ENCODE results near the gene COLGALT1.
"Not testable (repeated sequence)": the region's sequence is repeated elsewhere in the genome, so short reads cannot be mapped to it uniquely, and the experiment has no call there.

Gene COLGALT1

GRCh38 chr19:17544418-17544817 is 11.0 kb upstream of the COLGALT1 start:
- no peak overlapping the region for H3K4me3 ChIP-seq (ENCODE audit: low read length in 2 of 2)
- H3K27ac ChIP-seq (ENCODE audit: low read length): no peak overlapping the region
- no peak overlapping the region for H3K9ac ChIP-seq (ENCODE audit: low read length in 2 of 2)
- peaks cover 0 to 3% of the 10 kb centered on the region in 2 donors for H3K9me3 ChIP-seq (ENCODE audit: control insufficient read depth in 2 of 2, low read length in 2 of 2)
- H3K27me3 ChIP-seq (ENCODE audit: control insufficient read depth in 1 of 2, insufficient read depth in 2 of 2, low read length in 2 of 2): no peaks in the 10 kb centered on the region
- H3K4me1 ChIP-seq (ENCODE audit: control insufficient read depth, insufficient read depth, low read length): peaks cover 2% of the 10 kb centered on the region
- H3K36me3 ChIP-seq (ENCODE audit: control insufficient read depth in 2 of 2, insufficient read depth in 2 of 2, low read length in 2 of 2): no peaks in the 10 kb centered on the region

GRCh38 chr19:17548145-17548544 is 7.3 kb upstream of the COLGALT1 start:
- Histone ChIP-seq H3K9me3 (ENCODE audit: control insufficient read depth in 2 of 2, low read length in 2 of 2) (no peaks in the 10 kb centered on the region), H3K27me3 (ENCODE audit: control insufficient read depth in 1 of 2, insufficient read depth in 2 of 2, low read length in 2 of 2) (no peaks in the 10 kb centered on the region), H3K9ac (ENCODE audit: low read length in 2 of 2) (no peak overlapping the region), H3K4me3 (ENCODE audit: low read length in 2 of 2) (no peak overlapping the region), H3K4me1 (ENCODE audit: control insufficient read depth, insufficient read depth, low read length) (no peaks in the 10 kb centered on the region), H3K36me3 (ENCODE audit: control insufficient read depth in 2 of 2, insufficient read depth in 2 of 2, low read length in 2 of 2) (no peaks in the 10 kb centered on the region), H3K27ac (ENCODE audit: low read length) (no peak overlapping the region)

- no peaks in the 10 kb centered on the region for H3K36me3 ChIP-seq (ENCODE audit: control insufficient read depth in 2 of 2, insufficient read depth in 2 of 2, low read length in 2 of 2)
- no peaks in the 10 kb centered on the region for H3K9me3 ChIP-seq (ENCODE audit: control insufficient read depth in 2 of 2, low read length in 2 of 2)
- no peak overlapping the region for H3K27ac ChIP-seq (ENCODE audit: low read length)
- no peak overlapping the region for H3K4me3 ChIP-seq (ENCODE audit: low read length in 2 of 2)
- no peaks in the 10 kb centered on the region for H3K4me1 ChIP-seq (ENCODE audit: control insufficient read depth, insufficient read depth, low read length)
- H3K9ac ChIP-seq (ENCODE audit: low read length in 2 of 2): no peak overlapping the region
- H3K27me3 ChIP-seq (ENCODE audit: control insufficient read depth in 1 of 2, insufficient read depth in 2 of 2, low read length in 2 of 2): no peaks in the 10 kb centered on the region
Observed at GRCh38 chr19:17549085-17549740, 6.2 kb upstream of the COLGALT1 start.

GRCh38 chr19:17550076-17550667 is 5.3 kb upstream of the COLGALT1 start:
- Histone ChIP-seq H3K27ac (ENCODE audit: low read length) (no peak overlapping the region), H3K9ac (ENCODE audit: low read length in 2 of 2) (no peak overlapping the region), H3K4me1 (ENCODE audit: control insufficient read depth, insufficient read depth, low read length) (peaks cover 5% of the 10 kb centered on the region), H3K9me3 (ENCODE audit: control insufficient read depth in 2 of 2, low read length in 2 of 2) (no peaks in the 10 kb centered on the region), H3K4me3 (ENCODE audit: low read length in 2 of 2) (no peak overlapping the region), H3K27me3 (ENCODE audit: control insufficient read depth in 1 of 2, insufficient read depth in 2 of 2, low read length in 2 of 2) (no peaks in the 10 kb centered on the region), H3K36me3 (ENCODE audit: control insufficient read depth in 2 of 2, insufficient read depth in 2 of 2, low read length in 2 of 2) (no peaks in the 10 kb centered on the region)

GRCh38 chr19:17552735-17553134 is 2.7 kb upstream of the COLGALT1 start:
- H3K27ac ChIP-seq (ENCODE audit: low read length); H3K36me3 ChIP-seq (ENCODE audit: control insufficient read depth in 2 of 2, insufficient read depth in 2 of 2, low read length in 2 of 2); H3K4me3 ChIP-seq (ENCODE audit: low read length in 2 of 2): not testable (repeated sequence)

GRCh38 chr19:17553256-17553655 is 2.2 kb upstream of the COLGALT1 start:
- Histone ChIP-seq H3K9ac (ENCODE audit: low read length in 2 of 2) (no peak overlapping the region), H3K27ac (ENCODE audit: low read length) (no peak overlapping the region), H3K4me1 (ENCODE audit: control insufficient read depth, insufficient read depth, low read length) (peaks cover 19% of the 10 kb centered on the region), H3K4me3 (ENCODE audit: low read length in 2 of 2) (no peak overlapping the region), H3K36me3 (ENCODE audit: control insufficient read depth in 2 of 2, insufficient read depth in 2 of 2, low read length in 2 of 2) (no peaks in the 10 kb centered on the region), H3K9me3 (ENCODE audit: control insufficient read depth in 2 of 2, low read length in 2 of 2) (no peaks in the 10 kb centered on the region), H3K27me3 (ENCODE audit: control insufficient read depth in 1 of 2, insufficient read depth in 2 of 2, low read length in 2 of 2) (no peaks in the 10 kb centered on the region)

More at GRCh38 chr19:17552735-17553134, 2.7 kb upstream of the COLGALT1 start:
- peaks cover 19% of the 10 kb centered on the region for H3K4me1 ChIP-seq (ENCODE audit: control insufficient read depth, insufficient read depth, low read length)
- H3K27me3 ChIP-seq (ENCODE audit: control insufficient read depth in 1 of 2, insufficient read depth in 2 of 2, low read length in 2 of 2); H3K9ac ChIP-seq (ENCODE audit: low read length in 2 of 2); H3K9me3 ChIP-seq (ENCODE audit: control insufficient read depth in 2 of 2, low read length in 2 of 2): not testable (repeated sequence)

- H3K9ac ChIP-seq (ENCODE audit: low read length in 2 of 2): peak overlapping the region in 1 of 2 donors; percentile 66
- peaks cover 5 to 8% of the 10 kb centered on the region in 2 donors for H3K36me3 ChIP-seq (ENCODE audit: control insufficient read depth in 2 of 2, insufficient read depth in 2 of 2, low read length in 2 of 2)
- no peak overlapping the region for H3K27ac ChIP-seq (ENCODE audit: low read length)
- H3K4me1 ChIP-seq (ENCODE audit: control insufficient read depth, insufficient read depth, low read length): peaks cover 19% of the 10 kb centered on the region
- peak overlapping the region; percentile 65 to 93 for H3K4me3 ChIP-seq (ENCODE audit: low read length in 2 of 2)
- H3K27me3 ChIP-seq (ENCODE audit: control insufficient read depth in 1 of 2, insufficient read depth in 2 of 2, low read length in 2 of 2): no peaks in the 10 kb centered on the region
- H3K9me3 ChIP-seq (ENCODE audit: control insufficient read depth in 2 of 2, low read length in 2 of 2): no peaks in the 10 kb centered on the region
Observed at GRCh38 chr19:17554968-17555479, 425 bp upstream of the COLGALT1 start.

GRCh38 chr19:17555929-17556813 is 722 bp downstream of the COLGALT1 start:
- Histone ChIP-seq H3K27me3 (ENCODE audit: control insufficient read depth in 1 of 2, insufficient read depth in 2 of 2, low read length in 2 of 2) (no peaks in the 10 kb centered on the region), H3K4me3 (ENCODE audit: low read length in 2 of 2) (peak overlapping the region; percentile 57 to 93), H3K4me1 (ENCODE audit: control insufficient read depth, insufficient read depth, low read length) (peaks cover 19% of the 10 kb centered on the region), H3K36me3 (ENCODE audit: control insufficient read depth in 2 of 2, insufficient read depth in 2 of 2, low read length in 2 of 2) (peaks cover 8 to 13% of the 10 kb centered on the region in 2 donors), H3K9ac (ENCODE audit: low read length in 2 of 2) (peak overlapping the region; percentile 56 to 81), H3K9me3 (ENCODE audit: control insufficient read depth in 2 of 2, low read length in 2 of 2) (no peaks in the 10 kb centered on the region), H3K27ac (ENCODE audit: low read length) (peak overlapping the region; percentile 31)

- H3K4me3 ChIP-seq (ENCODE audit: low read length in 2 of 2): peak overlapping the region in 1 of 2 donors; percentile 57
- H3K27ac ChIP-seq (ENCODE audit: low read length): no peak overlapping the region
- peaks cover 19% of the 10 kb centered on the region for H3K4me1 ChIP-seq (ENCODE audit: control insufficient read depth, insufficient read depth, low read length)
- peaks cover 8 to 15% of the 10 kb centered on the region in 2 donors for H3K36me3 ChIP-seq (ENCODE audit: control insufficient read depth in 2 of 2, insufficient read depth in 2 of 2, low read length in 2 of 2)
- H3K9me3 ChIP-seq (ENCODE audit: control insufficient read depth in 2 of 2, low read length in 2 of 2): no peaks in the 10 kb centered on the region
- H3K27me3 ChIP-seq (ENCODE audit: control insufficient read depth in 1 of 2, insufficient read depth in 2 of 2, low read length in 2 of 2): no peaks in the 10 kb centered on the region
- no peak overlapping the region for H3K9ac ChIP-seq (ENCODE audit: low read length in 2 of 2)
Observed at GRCh38 chr19:17556995-17557394, 1.5 kb downstream of the COLGALT1 start.

- H3K9me3 ChIP-seq (ENCODE audit: control insufficient read depth in 2 of 2, low read length in 2 of 2): no peaks in the 10 kb centered on the region
- peaks cover 8 to 15% of the 10 kb centered on the region in 2 donors for H3K36me3 ChIP-seq (ENCODE audit: control insufficient read depth in 2 of 2, insufficient read depth in 2 of 2, low read length in 2 of 2)
- peaks cover 19% of the 10 kb centered on the region for H3K4me1 ChIP-seq (ENCODE audit: control insufficient read depth, insufficient read depth, low read length)
- no peaks in the 10 kb centered on the region for H3K27me3 ChIP-seq (ENCODE audit: control insufficient read depth in 1 of 2, insufficient read depth in 2 of 2, low read length in 2 of 2)
- H3K4me3 ChIP-seq (ENCODE audit: low read length in 2 of 2): no peak overlapping the region
- no peak overlapping the region for H3K9ac ChIP-seq (ENCODE audit: low read length in 2 of 2)
- H3K27ac ChIP-seq (ENCODE audit: low read length): no peak overlapping the region
Observed at GRCh38 chr19:17557466-17557865, 2.0 kb downstream of the COLGALT1 start.

Data from stomach smooth muscle (tissue), 2 donors.